PFSK-1 (cell line): ENCODE data around the gene ABHD17B.

ENCODE experiments used
- POLR2AphosphoS5 ChIP-seq: IDR thresholded peaks from 2 replicates; pipeline ENCODE4 v1.6.1; 2012; ENCODE audit warnings: low read depth, mild to moderate bottlenecking, control low read depth, low read length, moderate library complexity
- SIN3A ChIP-seq: IDR thresholded peaks from 2 replicates; pipeline ENCODE4 v1.6.1; 2012; ENCODE audit warnings: mild to moderate bottlenecking, low read length, moderate library complexity, borderline replicate concordance; ENCODE audit not compliant: insufficient read depth
- TAF1 ChIP-seq: IDR thresholded peaks from 2 replicates; pipeline ENCODE4 v1.6.1; 2012; ENCODE audit warnings: low read length, control low read depth, borderline replicate concordance; ENCODE audit not compliant: insufficient read depth
- TF ChIP-seq, protein P1 (sequence below), 2 experiments: IDR thresholded peaks; 2 replicates each; pipeline versions ENCODE4 v1.6.1 to v1.8.0; 2011 to 2012; ENCODE audit warnings: low read depth in 2 of 2, low read length in 2 of 2, control low read depth in 1 of 2, inconsistent platforms in 1 of 2, mild to moderate bottlenecking in 1 of 2, moderate library complexity in 1 of 2; ENCODE audit not compliant: insufficient read depth in 1 of 2

DNA sequence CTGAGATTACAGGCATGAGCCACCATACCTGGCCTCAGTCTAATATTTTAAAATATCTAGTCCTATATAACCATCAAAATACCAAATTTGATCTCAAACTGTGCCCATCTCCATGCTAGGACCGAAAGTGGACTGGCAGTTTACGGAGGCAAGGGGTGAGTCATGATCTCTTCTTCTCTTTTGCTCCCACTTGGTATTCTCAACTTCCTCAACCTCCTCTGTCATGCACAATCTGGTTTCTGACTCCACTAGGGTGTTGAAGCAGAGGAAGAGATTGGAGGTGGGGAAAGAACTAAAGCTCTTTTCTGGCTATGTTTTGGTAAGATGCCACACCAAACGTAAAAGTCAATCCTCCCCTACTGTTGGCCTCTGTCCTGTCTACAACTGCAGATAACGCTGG lies 86.7 kb downstream of the ABHD17B start:
- TF ChIP-seq, protein P1, sequence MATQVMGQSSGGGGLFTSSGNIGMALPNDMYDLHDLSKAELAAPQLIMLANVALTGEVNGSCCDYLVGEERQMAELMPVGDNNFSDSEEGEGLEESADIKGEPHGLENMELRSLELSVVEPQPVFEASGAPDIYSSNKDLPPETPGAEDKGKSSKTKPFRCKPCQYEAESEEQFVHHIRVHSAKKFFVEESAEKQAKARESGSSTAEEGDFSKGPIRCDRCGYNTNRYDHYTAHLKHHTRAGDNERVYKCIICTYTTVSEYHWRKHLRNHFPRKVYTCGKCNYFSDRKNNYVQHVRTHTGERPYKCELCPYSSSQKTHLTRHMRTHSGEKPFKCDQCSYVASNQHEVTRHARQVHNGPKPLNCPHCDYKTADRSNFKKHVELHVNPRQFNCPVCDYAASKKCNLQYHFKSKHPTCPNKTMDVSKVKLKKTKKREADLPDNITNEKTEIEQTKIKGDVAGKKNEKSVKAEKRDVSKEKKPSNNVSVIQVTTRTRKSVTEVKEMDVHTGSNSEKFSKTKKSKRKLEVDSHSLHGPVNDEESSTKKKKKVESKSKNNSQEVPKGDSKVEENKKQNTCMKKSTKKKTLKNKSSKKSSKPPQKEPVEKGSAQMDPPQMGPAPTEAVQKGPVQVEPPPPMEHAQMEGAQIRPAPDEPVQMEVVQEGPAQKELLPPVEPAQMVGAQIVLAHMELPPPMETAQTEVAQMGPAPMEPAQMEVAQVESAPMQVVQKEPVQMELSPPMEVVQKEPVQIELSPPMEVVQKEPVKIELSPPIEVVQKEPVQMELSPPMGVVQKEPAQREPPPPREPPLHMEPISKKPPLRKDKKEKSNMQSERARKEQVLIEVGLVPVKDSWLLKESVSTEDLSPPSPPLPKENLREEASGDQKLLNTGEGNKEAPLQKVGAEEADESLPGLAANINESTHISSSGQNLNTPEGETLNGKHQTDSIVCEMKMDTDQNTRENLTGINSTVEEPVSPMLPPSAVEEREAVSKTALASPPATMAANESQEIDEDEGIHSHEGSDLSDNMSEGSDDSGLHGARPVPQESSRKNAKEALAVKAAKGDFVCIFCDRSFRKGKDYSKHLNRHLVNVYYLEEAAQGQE (IDR thresholded peaks at IDR 0.05; ENCODE audit: insufficient read depth in 1 of 2, low read depth in 2 of 2, low read length in 2 of 2), result no peak
- no peak for TF ChIP-seq TAF1
- no peak for TF ChIP-seq POLR2AphosphoS5
- no peak for TF ChIP-seq SIN3A
